GM12878 (cell line): ENCODE measurements around the gene RTN4RL1. TPM values are rescaled to one million over a fixed set of nuclear protein-coding genes. Genes with fewer than 3 reads are reported as not detected.

ENCODE experiments used
- ATAC-seq: fragments of 200-7000 bp; cut with Tn5 transposase; 3 replicates; pipeline ENCODE4 v1.9.1; 2020; ENCODE audit warnings: mild to moderate bottlenecking, moderate library complexity
- BruUV-seq: library from RNA; stranded (reverse); fragments of 400-500 nt; replicated peaks from 2 replicates; lab custom pipeline; 2021; lab: Mats Ljungman, UMichigan
- CTCF ChIA-PET: fragments of 300-600 bp; sonication (Branson Sonifier 250); formaldehyde crosslinking; extraction: SDS; loops from one replicate; lab custom pipeline; 2021; ENCODE audit warnings: inconsistent platforms; lab: Yijun Ruan, JAX
- POLR2A ChIA-PET: fragments of 350-600 bp; formaldehyde crosslinking; extraction: SDS; loops from one replicate; lab custom pipeline; 2021; ENCODE audit warnings: inconsistent platforms; lab: Charles Lee
- RAD21 ChIA-PET: fragments of 300-600 bp; sonication (Branson Sonifier 250); formaldehyde crosslinking; loops from one replicate; lab custom pipeline; 2023; ENCODE audit warnings: antibody characterized with exemption; ENCODE audit not compliant: unreplicated experiment; lab: Charles Lee
- SMC1A ChIA-PET: fragments of 300-600 bp; sonication (Branson Sonifier 250); formaldehyde crosslinking; loops from one replicate; lab custom pipeline; 2023; ENCODE audit not compliant: unreplicated experiment, uncharacterized antibody; lab: Charles Lee
- DNase-seq: peaks from one replicate; pipeline ENCODE4 v3.0.0-alpha.2; 2011; ENCODE audit warnings: low read depth, low spot score
- FAIRE-seq: peaks from 3 replicates; lab custom pipeline; 2011; peaks lifted over from hg19 to GRCh38; lab: Jason Lieb, UNC
- H2AFZ ChIP-seq: 2 replicates; pipeline ENCODE4 v1.6.0; 2011; ENCODE audit warnings: low read depth, low read length, control low read depth; ENCODE audit not compliant: control insufficient read depth
- H3K27ac ChIP-seq: 2 replicates; pipeline ENCODE4 v1.5.1; 2011; ENCODE audit warnings: control low read depth; ENCODE audit not compliant: control insufficient read depth, insufficient read depth
- H3K27me3 ChIP-seq, 2 experiments: replicated peaks in 1 of 2; 2 replicates each; pipeline versions ENCODE4 v1.6.0 to v1.6.1; 2011; ENCODE audit warnings: low read length in 1 of 2; ENCODE audit not compliant: control insufficient read depth in 2 of 2, insufficient read depth in 2 of 2
- H3K36me3 ChIP-seq, 2 experiments: 2 replicates each; pipeline ENCODE4 v1.5.1; 2011; ENCODE audit warnings: low read length in 1 of 2; ENCODE audit not compliant: control insufficient read depth in 2 of 2, insufficient read depth in 2 of 2
- H3K4me1 ChIP-seq: 2 replicates; pipeline ENCODE4 v1.6.1; 2011; ENCODE audit warnings: mild to moderate bottlenecking, low read length, moderate library complexity, mixed read lengths; ENCODE audit not compliant: control insufficient read depth, insufficient read depth
- H3K4me2 ChIP-seq: 2 replicates; pipeline ENCODE4 v1.6.0; 2011; ENCODE audit warnings: control low read depth; ENCODE audit not compliant: control insufficient read depth, insufficient read depth
- H3K4me3 ChIP-seq: fragments of 200-600 bp; sonication (generic); 2 replicates; pipeline ENCODE4 v1.5.1; 2016
- H3K79me2 ChIP-seq: 2 replicates; pipeline ENCODE4 v1.6.0; 2011; ENCODE audit warnings: low read length; ENCODE audit not compliant: control insufficient read depth, insufficient read depth
- H3K9ac ChIP-seq: 2 replicates; pipeline ENCODE4 v1.8.0; 2011; ENCODE audit warnings: low read length, control low read depth, mixed read lengths; ENCODE audit not compliant: control insufficient read depth, insufficient read depth
- H3K9me3 ChIP-seq: replicated peaks from 3 replicates; pipeline ENCODE4 v1.5.1; 2011; ENCODE audit warnings: mild to moderate bottlenecking, low read length; ENCODE audit not compliant: control insufficient read depth, insufficient read depth
- H4K20me1 ChIP-seq: 2 replicates; pipeline ENCODE4 v1.6.0; 2011; ENCODE audit not compliant: control insufficient read depth, insufficient read depth
- ATF2 ChIP-seq: IDR thresholded peaks from 2 replicates; pipeline ENCODE4 v1.6.1; 2012; ENCODE audit warnings: low read length, inconsistent platforms
- DPF2 ChIP-seq: fragments of 450-650 bp; IDR thresholded peaks from 2 replicates; pipeline ENCODE4 v1.6.1; 2017; ENCODE audit warnings: mild to moderate bottlenecking
- HSF1 ChIP-seq: fragments of 150-350 bp; IDR thresholded peaks from 2 replicates; pipeline ENCODE4 v1.6.1; 2014; ENCODE audit warnings: mild to moderate bottlenecking, low read depth, low read length
- MEF2B ChIP-seq: fragments of 450-650 bp; IDR thresholded peaks from 2 replicates; pipeline ENCODE4 v1.6.1; 2018; ENCODE audit warnings: mild to moderate bottlenecking, moderate library complexity; ENCODE audit not compliant: partially characterized antibody, poor library complexity, severe bottlenecking
- MYB ChIP-seq: fragments of 150-350 bp; IDR thresholded peaks from 2 replicates; pipeline ENCODE4 v1.6.1; 2014; ENCODE audit warnings: mild to moderate bottlenecking, low read depth, low read length, borderline replicate concordance
- NBN ChIP-seq: fragments of 450-650 bp; IDR thresholded peaks from 2 replicates; pipeline ENCODE4 v1.6.1; 2016
- PAX5 ChIP-seq: IDR thresholded peaks from 2 replicates; pipeline ENCODE4 v1.6.1; 2011; ENCODE audit warnings: low read depth, low read length, borderline replicate concordance
- SIX5 ChIP-seq: IDR thresholded peaks from 2 replicates; pipeline ENCODE4 v1.6.1; 2011; ENCODE audit warnings: mild to moderate bottlenecking, low read depth, low read length, moderate library complexity; ENCODE audit not compliant: severe bottlenecking
- TAF1 ChIP-seq: IDR thresholded peaks from 2 replicates; pipeline ENCODE4 v1.6.1; 2011; ENCODE audit warnings: mild to moderate bottlenecking, low read depth, low read length, borderline replicate concordance
- WRNIP1 ChIP-seq: IDR thresholded peaks from 2 replicates; pipeline ENCODE4 v1.6.1; 2011; ENCODE audit warnings: low read depth, low read length, improper control_type of control experiment, borderline replicate concordance
- ZNF207 ChIP-seq: fragments of 450-650 bp; IDR thresholded peaks from 2 replicates; pipeline ENCODE4 v1.6.1; 2014; ENCODE audit warnings: antibody characterized with exemption, mild to moderate bottlenecking, borderline replicate concordance
- ZNF274 ChIP-seq: IDR thresholded peaks from one replicate; pipeline ENCODE4 v1.8.0; 2011; ENCODE audit not compliant: insufficient read length, insufficient read depth
- WGBS: methylation state at CpG from one replicate; pipeline ENCODE4 v1.1.6; 2016; ENCODE audit warnings: low lambda C conversion rate; ENCODE audit not compliant: insufficient replicate concordance, insufficient coverage; ENCODE audit errors: missing lambda C conversion rate; 5-methylcytosine and 5-hydroxymethylcytosine counted together
- in situ Hi-C: fragments of 300-500 bp; cut with MboI; formaldehyde crosslinking; loops from 9 replicates; pipeline ENCODE4 v1.14.3; 2018; ENCODE audit warnings: mixed read lengths
- intact Hi-C: fragments of 100-400 bp; cut with micrococcal nuclease; formaldehyde crosslinking; loops from one replicate; pipeline ENCODE4 v1.14.2; 2022; ENCODE audit not compliant: unreplicated experiment
- polyA plus RNA-seq, 11 experiments: library from polyadenylated mRNA; depleted of rRNA in 4 of 11; unstranded in 6 of 11; stranded (reverse) in 5 of 11; fragments of >200 nt; fragmentation: Nextera tagmentation in 4 of 11; fragmentation: Illumina TruSeq in 1 of 11; extraction: Ambion mirVana in 4 of 11; extraction: Trizol in 1 of 11; gene quantifications; 1 replicate in 1 of 11; 2 replicates in 10 of 11; pipeline versions ENCODE4 v1.2.1 to v1.2.3, GENCODE V29; 2011 to 2016; ENCODE audit warnings: inconsistent platforms in 2 of 11, missing spikeins in 2 of 11, low read depth in 1 of 11
- total RNA-seq, 4 experiments: library from RNA; depleted of rRNA in 3 of 4; stranded (reverse); fragments of >200 nt in 3 of 4; fragmentation: Illumina TruSeq in 1 of 4; extraction: Trizol in 1 of 4; gene quantifications; 2 replicates each; pipeline versions ENCODE4 v1.2.1 to v1.2.3, GENCODE V29; 2013 to 2021

Gene RTN4RL1
- total and polyA plus RNA-seq, 10 of the 15 experiments (the other 5 are each of a cell fraction or from before 2014, with no cell fraction given), result 0.08 to 0.11 (median 0.10) TPM; not detected in 7

- in situ Hi-C loops (loop anchor here (25.0 kb wide), 1 partner anchor 99 kb away; no protein-coding TSS in a partner anchor), intact Hi-C loops (no loop called here)
- Histone ChIP-seq H3K9me3 (no peaks in the 10 kb centered on the region), H2AFZ (no peak overlapping the region), H3K9ac (no peak overlapping the region), H4K20me1 (no peaks in the 10 kb centered on the region), H3K27ac (no peak overlapping the region), H3K36me3 (no peaks in the 10 kb centered on the region), H3K4me3 (no peak overlapping the region), H3K4me2 (no peak overlapping the region), H3K4me1 (no peaks in the 10 kb centered on the region), H3K27me3 (no peaks in the 10 kb centered on the region; a peak in 2 of 4 replicates), H3K79me2 (no peaks in the 10 kb centered on the region)
- ChIA-PET CTCF (no interaction called here), RAD21 (no interaction called here), SMC1A (interaction anchor here (1.4 kb wide), 1 partner anchor 9 kb away, joined by 4 read pairs; no protein-coding TSS in a partner anchor), POLR2A (interaction anchor here (0.7 kb wide), 1 partner anchor 131 kb away, joined by 3 read pairs; no protein-coding TSS in a partner anchor)
- ATAC-seq (no peak), DNase-seq (no peak), FAIRE-seq (no peak)
- TF ChIP-seq HSF1 (no peak), NBN (no peak), SIX5 (no peak), TAF1 (no peak), ZNF274 (no peak), ZNF207 (no peak)
- WGBS, result 59% methylated on average over 14 of the region's 14 CpGs
- BruUV-seq, result no TSS peak
Observed at GRCh38 chr17:1913702-1914101, 111.4 kb downstream of the RTN4RL1 start.

- 10% methylated on average over 7 of the region's 7 CpGs for WGBS
- Histone ChIP-seq H3K36me3 (no peaks in the 10 kb centered on the region), H3K9ac (no peak overlapping the region), H3K9me3 (no peaks in the 10 kb centered on the region), H3K27me3 (no peaks in the 10 kb centered on the region; a peak in 2 of 4 replicates), H3K79me2 (no peaks in the 10 kb centered on the region), H4K20me1 (no peaks in the 10 kb centered on the region), H3K4me1 (peaks cover 4% of the 10 kb centered on the region; the same call in 1 of the 2 replicates), H3K27ac (no peak overlapping the region), H2AFZ (no peak overlapping the region), H3K4me2 (no peak overlapping the region), H3K4me3 (no peak overlapping the region)
- intact Hi-C loops, result no loop called here
- RAD21 ChIA-PET, result no interaction called here
- POLR2A ChIA-PET, result no interaction called here
- CTCF ChIA-PET, result interaction anchor here (1.3 kb wide), 1 partner anchor 190 kb away, joined by 3 read pairs; no protein-coding TSS in a partner anchor
- in situ Hi-C loops, result loop anchor here (25.0 kb wide), 1 partner anchor 100 kb away; no protein-coding TSS in a partner anchor
- ATAC-seq (no peak), FAIRE-seq (no peak), DNase-seq (no peak)
- SMC1A ChIA-PET, result no interaction called here
- no TSS peak for BruUV-seq
- TF ChIP-seq MYB, result no peak
- TF ChIP-seq PAX5, result no peak
- TF ChIP-seq WRNIP1, result no peak
- no peak for TF ChIP-seq ATF2
- TF ChIP-seq DPF2, result no peak
- TF ChIP-seq MEF2B, result no peak
- no peak for TF ChIP-seq HSF1
Observed at GRCh38 chr17:1912146-1912545, 113.0 kb downstream of the RTN4RL1 start.
